GM19043 (cell line): ENCODE results near the gene ARIH2.

ENCODE experiments used
- ATAC-seq: cut with Tn5 transposase; IDR thresholded peaks from one replicate; pipeline ENCODE4 v1.9.1; 2021; ENCODE audit warnings: low read depth; ENCODE audit not compliant: unreplicated experiment

The ARIH2 gene

DNA sequence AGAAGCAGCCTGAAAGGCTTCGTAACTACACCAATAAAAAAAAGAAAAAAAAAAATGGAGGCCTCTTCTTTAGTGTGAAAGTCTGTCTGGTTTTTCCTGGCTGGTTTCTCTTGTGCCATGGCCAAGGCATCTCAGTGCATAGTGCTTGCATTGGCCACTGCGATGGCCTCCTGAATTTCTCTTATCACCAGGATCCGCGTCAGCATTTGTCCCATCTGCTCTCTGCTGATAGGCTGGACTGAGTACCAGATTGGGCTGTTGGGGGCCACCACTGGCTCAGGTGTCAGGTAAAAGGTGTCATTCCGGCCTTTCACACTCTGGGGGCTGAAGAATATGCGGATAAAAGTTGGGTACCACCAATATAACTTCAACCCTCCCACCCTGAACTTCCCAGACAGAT is 111.7 kb downstream of the ARIH2 start:
- no peak for ATAC-seq

DNA sequence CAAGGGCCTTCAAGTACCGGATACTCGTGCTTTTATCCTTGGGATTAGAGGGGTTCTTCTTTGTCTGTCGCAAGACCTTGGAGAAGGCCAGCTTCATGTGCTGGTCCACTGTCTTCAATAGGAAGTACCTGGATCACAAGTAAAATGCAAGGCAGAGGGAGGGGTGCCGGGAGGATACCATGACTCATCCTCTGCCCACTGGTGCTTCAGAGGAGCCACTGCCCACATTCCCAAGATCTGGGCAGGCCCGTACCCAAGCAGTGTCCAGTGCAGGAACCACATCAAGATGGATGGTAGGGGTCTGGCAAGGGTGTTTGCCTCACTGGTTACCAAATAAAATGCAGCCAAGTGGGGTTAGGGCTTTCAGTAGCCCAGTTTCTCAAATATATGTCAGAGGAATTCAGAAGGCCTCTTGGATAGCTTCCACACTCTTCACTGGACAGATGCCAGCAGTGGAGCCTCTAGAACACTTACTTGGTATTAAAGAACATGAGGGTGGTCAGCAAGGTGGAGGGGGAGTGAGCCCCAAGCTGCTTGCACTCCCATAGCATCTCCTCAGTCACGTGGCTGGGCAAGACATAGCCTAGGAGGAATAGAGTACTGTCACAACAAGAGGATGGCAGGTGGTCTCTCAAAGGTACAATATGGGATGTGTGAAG is 114.1 kb downstream of the ARIH2 start:
- ATAC-seq = no peak

DNA sequence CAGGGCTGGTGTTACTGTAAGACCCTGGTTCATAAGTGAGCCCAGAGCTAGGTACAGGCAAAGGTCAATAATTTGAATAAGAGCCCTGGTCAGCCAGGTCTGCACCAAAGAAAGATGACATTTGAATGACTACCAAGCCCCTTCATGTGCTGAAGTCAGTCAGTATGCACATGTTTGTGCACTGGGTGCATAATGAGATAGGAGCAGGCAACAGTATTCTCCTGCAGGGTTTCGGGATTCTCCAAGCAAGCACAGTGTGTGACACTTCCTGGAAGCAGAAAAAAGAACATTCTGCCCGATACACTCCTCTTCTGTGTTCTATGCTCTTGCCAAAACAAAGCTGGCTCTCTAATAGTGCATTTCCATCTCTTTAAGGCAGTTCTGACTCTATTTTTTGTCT is 116.0 kb downstream of the ARIH2 start:
- ATAC-seq = no peak

DNA sequence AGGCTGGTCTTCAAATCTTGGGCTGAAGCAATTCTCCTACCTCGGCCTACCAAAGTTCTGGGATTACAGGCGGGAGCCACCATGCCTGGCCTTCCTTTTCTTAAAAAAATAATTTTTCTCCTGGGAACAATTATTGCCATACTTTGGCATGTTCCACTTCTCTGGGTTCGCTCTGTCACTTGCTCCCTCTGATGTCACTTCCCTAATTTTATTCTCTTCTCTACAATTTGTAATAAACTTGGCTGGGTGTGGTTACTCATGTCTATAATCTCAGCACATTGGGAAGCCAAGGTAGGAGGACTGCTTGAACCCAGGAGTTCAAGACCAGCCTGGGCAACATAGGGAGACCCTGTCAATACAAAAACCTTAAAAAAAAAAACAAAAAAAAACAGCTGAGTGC is 116.6 kb downstream of the ARIH2 start:
- no peak for ATAC-seq
